GM18873 (cell line): Measurements from ENCODE around the gene BBS9.

ENCODE experiments used
- ATAC-seq: cut with Tn5 transposase; IDR thresholded peaks from one replicate; pipeline ENCODE4 v1.9.1; 2021; ENCODE audit warnings: mild to moderate bottlenecking, moderate library complexity, moderate number of reproducible peaks; ENCODE audit not compliant: unreplicated experiment, low FRiP score

BBS9 gene

GRCh38 chr7:33422141-33422540 lies 292.8 kb downstream of the BBS9 start:
- ATAC-seq: no peak

- peak; percentile 32 for ATAC-seq
Observed at GRCh38 chr7:33422825-33423645, 293.7 kb downstream of the BBS9 start.

GRCh38 chr7:33423646-33424020 lies 294.3 kb downstream of the BBS9 start:
- ATAC-seq: peak; percentile 89

DNA sequence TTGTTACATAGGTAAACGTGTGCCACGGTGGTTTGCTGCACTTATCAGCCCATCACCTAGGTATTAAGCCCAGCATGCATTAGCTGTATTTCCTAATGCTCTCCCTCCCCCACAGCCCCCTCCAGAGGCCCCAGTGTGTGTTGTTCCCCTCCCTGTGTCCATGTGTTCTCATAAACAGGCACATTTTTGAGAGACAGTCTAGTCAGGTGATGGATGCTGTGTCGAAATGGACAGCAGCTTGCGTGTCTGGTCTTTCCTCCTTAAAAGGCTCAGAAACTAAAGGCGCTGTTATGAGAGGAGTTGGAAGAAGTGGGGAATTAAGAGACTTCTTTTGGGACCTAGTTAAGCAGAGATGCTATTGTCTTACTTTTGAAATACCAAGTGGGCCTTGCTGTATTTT lies 296.0 kb downstream of the BBS9 start:
- no peak for ATAC-seq

DNA sequence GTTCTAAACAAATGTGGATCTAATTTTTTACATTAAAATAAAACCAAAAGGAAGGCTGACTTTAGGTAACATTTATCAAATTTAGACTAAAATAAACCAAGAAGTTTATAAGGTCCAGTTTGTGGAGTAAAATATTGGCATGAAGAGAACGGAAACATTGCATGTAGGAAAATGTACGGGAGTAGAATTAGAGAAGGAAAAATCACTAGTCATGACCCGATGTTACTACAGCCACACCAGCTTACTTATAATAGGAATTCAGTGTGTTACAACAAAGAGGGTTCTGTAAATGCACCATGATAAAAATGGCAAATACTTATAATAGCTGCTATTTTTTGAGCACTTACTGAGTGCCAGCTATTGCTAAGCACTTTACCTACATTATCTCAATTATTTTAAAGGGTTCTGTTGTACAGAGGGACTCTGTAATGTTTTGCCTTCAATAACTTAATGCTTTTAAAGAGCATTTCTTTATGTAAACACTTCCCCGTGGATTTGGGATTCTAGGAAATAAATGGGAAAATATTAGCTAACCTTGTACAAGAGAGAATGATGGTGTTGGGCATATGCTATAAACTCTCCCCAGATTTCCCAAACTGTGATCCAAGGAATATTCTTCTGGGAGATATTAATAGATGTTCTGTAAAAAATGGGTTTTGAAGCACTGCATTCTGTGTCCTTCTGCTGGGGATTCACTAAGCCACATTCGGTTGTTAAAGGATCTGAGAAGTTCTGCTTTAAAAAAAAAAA lies 296.7 kb downstream of the BBS9 start:
- ATAC-seq: no peak

GRCh38 chr7:33428415-33428814 lies 299.1 kb downstream of the BBS9 start:
- ATAC-seq: no peak

DNA sequence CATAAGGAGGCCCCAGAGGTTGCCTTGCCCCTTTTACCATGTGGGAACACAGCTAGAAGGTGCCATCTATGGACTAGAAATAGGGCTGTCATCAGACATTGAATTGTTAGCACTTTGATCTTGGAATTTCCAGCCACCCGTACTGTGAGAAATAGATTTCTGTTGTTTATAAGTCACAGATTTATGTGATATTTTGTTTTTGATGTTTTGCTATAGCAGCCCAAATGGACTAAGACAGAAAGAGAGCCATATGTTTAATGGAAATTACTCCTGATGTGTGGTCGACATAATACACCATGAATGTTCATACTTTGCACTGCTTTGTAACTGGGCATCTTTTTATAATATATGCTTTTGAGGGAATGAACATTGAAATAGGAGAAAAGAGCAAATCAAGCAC lies 302.2 kb downstream of the BBS9 start:
- ATAC-seq: no peak

DNA sequence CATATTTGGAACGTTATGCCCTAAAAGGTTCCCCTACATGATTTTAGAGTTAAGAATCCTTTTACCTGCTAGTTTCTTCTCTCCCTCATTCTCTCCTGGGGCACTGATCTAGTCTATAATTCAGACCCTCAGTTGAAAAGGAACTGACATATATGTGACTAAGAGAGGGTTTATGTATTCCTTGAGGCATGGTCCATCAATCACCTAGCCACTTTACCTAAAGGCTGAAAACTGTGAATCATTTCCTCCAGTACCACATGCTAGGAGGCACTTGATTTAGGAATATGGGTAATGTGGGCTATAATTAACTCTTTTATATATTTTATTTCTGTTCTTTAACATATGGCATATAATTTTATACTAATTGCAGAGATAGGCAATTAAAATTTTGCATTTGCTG lies 303.5 kb downstream of the BBS9 start:
- ATAC-seq: no peak

- ATAC-seq: no peak
Observed at GRCh38 chr7:33433357-33433756, 304.0 kb downstream of the BBS9 start.

DNA sequence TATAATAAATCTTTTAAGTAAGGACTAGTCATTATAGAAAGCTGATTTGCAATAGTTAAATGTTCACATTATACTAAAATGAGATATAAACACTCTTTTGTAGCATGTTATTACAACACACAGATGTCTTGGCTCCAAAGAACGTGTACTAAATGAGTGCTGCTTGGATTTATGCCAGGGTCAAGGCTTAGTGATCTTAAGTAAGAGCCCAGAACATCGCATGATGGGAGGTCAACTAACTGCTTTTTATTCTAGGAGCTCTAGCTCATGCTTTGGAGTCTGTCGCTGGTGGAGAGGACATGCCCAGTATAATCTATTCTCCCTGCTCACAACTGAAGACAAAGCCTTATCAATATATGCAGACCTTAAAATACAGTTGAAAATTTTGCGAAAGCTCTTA lies 315.1 kb downstream of the BBS9 start:
- no peak for ATAC-seq

GRCh38 chr7:33446551-33446950 lies 317.2 kb downstream of the BBS9 start:
- ATAC-seq: no peak

- no peak for ATAC-seq
Observed at GRCh38 chr7:33448035-33448434, 318.7 kb downstream of the BBS9 start.

DNA sequence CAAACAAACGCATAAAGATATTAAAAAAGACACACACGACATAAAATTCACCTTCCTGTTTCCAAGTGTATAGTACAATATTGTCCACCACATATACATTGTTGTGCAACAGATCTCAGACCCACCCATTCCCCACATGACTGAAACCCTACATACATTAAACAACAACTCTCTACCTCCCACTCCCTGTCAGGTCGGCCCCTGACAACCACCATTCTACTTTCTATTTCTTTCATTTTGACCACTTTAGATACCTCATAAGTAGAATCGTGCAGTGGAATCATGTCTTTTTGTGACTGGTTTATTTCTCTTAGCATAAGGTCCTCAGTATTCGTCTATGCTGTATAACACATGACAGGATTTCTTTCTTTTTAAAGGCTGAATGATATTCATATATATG lies 320.5 kb downstream of the BBS9 start:
- ATAC-seq: no peak

DNA sequence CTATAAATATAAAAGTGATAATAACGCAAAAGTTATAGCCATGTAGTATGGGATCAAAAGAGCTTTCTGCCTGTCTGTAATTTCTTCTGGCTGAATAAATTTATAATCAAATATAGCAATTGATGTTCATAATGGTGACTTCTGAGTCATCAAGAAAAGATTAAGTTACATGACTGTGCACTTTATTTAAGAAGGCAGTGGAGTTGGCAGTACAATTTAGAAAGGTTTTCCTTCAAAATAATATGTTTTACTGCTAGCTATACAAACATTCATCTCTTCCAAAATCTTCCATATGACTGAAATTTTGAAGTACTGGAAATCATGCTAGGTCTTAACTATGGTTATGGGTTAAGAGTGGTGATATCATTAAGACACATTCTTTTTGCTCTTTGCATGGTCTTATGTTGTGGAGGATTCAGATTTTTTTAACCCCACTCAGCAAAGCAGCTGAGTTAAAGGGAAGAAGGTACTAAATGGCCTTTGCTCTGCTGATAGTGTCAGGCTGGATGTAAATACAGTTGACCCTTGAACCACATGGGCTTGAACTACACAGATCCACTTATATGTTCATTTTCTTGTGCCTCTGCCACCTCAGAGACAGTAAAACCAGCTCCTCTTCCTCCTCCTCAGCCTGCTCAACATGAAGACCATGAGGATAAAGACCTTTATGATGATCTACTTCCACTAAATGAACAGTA lies 323.6 kb downstream of the BBS9 start:
- ATAC-seq: no peak

GRCh38 chr7:33457039-33457438 lies 327.7 kb downstream of the BBS9 start:
- no peak for ATAC-seq

DNA sequence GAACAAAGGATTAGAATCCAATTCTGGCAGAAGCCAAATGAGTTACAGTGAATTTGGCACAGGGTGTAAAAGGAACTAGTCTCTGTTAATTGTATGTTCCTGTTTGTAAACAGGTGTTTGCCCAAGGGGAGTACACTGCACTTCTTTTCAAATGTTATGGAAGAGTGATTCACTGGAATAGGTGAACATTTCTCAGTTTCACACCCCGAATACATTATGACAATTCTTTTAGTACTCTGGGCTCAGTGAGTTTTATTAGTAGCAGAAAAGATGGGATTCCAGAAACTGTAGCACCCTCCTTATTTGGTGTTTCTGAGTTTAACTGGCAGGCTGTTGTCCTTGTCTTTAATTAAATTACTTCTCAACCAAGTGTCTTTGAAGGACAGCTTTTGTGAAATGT lies 329.2 kb downstream of the BBS9 start:
- ATAC-seq: no peak

- ATAC-seq: no peak
Observed at GRCh38 chr7:33459340-33459751, 330.0 kb downstream of the BBS9 start.

DNA sequence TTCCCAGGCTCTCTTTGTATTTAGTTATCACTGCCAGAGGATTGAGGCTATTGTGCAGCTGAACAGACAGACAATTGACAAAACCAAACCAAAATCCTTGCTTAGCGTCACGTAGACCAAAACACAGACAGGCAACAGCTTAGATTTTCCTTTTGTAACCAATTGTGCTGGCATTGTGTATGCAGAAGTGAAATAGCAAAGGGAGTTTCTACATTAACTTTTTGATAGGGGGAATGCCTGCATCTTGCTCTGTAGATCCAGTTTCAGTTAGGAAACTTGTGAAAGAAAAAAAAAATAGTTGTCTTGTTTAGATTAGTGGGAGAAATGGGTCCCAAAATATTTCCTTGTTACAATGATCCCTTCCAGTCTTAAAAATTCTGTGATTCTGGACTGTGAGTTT lies 333.8 kb downstream of the BBS9 start:
- no peak for ATAC-seq

- no peak for ATAC-seq
Observed at GRCh38 chr7:33466203-33466602, 336.8 kb downstream of the BBS9 start.

- no peak for ATAC-seq
Observed at GRCh38 chr7:33471636-33472242, 342.4 kb downstream of the BBS9 start.
